SK-N-SH (cell line): ENCODE results near the gene CD59. TPM values are rescaled to one million over a fixed set of nuclear protein-coding genes. Genes with fewer than 3 reads are reported as not detected.

Experiments used
- CTCF ChIA-PET: fragments of 300-600, 350-600 bp; formaldehyde crosslinking; extraction: SDS; loops from one replicate; lab custom pipeline; 2021; lab: Yijun Ruan, JAX
- POLR2A ChIA-PET: fragments of 350-600 bp; sonication (Branson Sonifier 250); formaldehyde crosslinking; extraction: SDS; loops from one replicate; lab custom pipeline; 2020; ENCODE audit warnings: antibody characterized with exemption, inconsistent platforms; lab: Yijun Ruan, JAX
- DNase-seq: peaks from one replicate; pipeline ENCODE4 v3.0.0; 2012
- H2AFZ ChIP-seq: fragments of 200-600 bp; sonication (generic); 2 replicates; pipeline ENCODE4 v1.8.1; 2016; ENCODE audit warnings: antibody characterized with exemption, mild to moderate bottlenecking, low read depth
- H3F3A ChIP-seq: fragments of 200-600 bp; sonication (generic); replicated peaks from 2 replicates; pipeline ENCODE3; 2016; ENCODE audit warnings: antibody characterized with exemption, mild to moderate bottlenecking; ENCODE audit not compliant: insufficient read depth
- H3K27ac ChIP-seq, 2 experiments: fragments of 200-500 bp in 1 of 2; fragments of 200-600 bp in 1 of 2; sonication (Bioruptor generic) in 1 of 2; sonication (generic), shearing (Covaris generic) in 1 of 2; 2 replicates each; pipeline versions ENCODE4 v1.5.1 to v1.6.1; 2014 to 2016; ENCODE audit warnings: low read depth in 2 of 2, inconsistent platforms in 1 of 2, low read length in 1 of 2, mild to moderate bottlenecking in 1 of 2, mixed read lengths in 1 of 2
- H3K27me3 ChIP-seq: fragments of 200-600 bp; sonication (generic), shearing (Covaris generic); 2 replicates; pipeline ENCODE4 v1.6.1; 2016; ENCODE audit warnings: mixed run types; ENCODE audit not compliant: insufficient read depth
- H3K36me3 ChIP-seq, 2 experiments: fragments of 200-500 bp in 1 of 2; fragments of 200-600 bp in 1 of 2; sonication (Bioruptor generic) in 1 of 2; sonication (generic) in 1 of 2; replicated peaks in 1 of 2; 2 replicates each; pipeline versions ENCODE3 to v1.5.1; 2014 to 2016; ENCODE audit warnings: low read length in 1 of 2, mild to moderate bottlenecking in 1 of 2; ENCODE audit not compliant: insufficient read depth in 2 of 2, control insufficient read depth in 1 of 2
- H3K4me1 ChIP-seq, 2 experiments: fragments of 200-500 bp in 1 of 2; fragments of 200-600 bp in 1 of 2; sonication (Bioruptor generic) in 1 of 2; sonication (generic), shearing (Covaris generic) in 1 of 2; 2 replicates each; pipeline versions ENCODE4 v1.5.1 to v1.6.1; 2014 to 2016; ENCODE audit warnings: low read depth in 1 of 2, low read length in 1 of 2, mixed run types in 1 of 2; ENCODE audit not compliant: insufficient read depth in 2 of 2, control insufficient read depth in 1 of 2
- H3K4me2 ChIP-seq: fragments of 200-600 bp; sonication (generic), shearing (Covaris generic); 2 replicates; pipeline ENCODE4 v1.6.1; 2017; ENCODE audit warnings: mixed run types
- H3K4me3 ChIP-seq, 2 experiments: fragments of 200-500 bp in 1 of 2; fragments of 200-600 bp in 1 of 2; sonication (Bioruptor generic) in 1 of 2; sonication (generic), shearing (Covaris generic) in 1 of 2; 2 replicates each; pipeline versions ENCODE4 v1.5.1 to v1.8.1; 2014 to 2016; ENCODE audit warnings: low read depth in 2 of 2, inconsistent platforms in 1 of 2, low read length in 1 of 2, mild to moderate bottlenecking in 1 of 2, mixed read lengths in 1 of 2, moderate library complexity in 1 of 2
- H3K79me2 ChIP-seq: fragments of 200-600 bp; sonication (generic); 2 replicates; pipeline ENCODE4 v1.8.1; 2017; ENCODE audit warnings: mild to moderate bottlenecking; ENCODE audit not compliant: insufficient read depth
- H3K9ac ChIP-seq: fragments of 200-600 bp; sonication (generic); 2 replicates; pipeline ENCODE4 v1.6.1; 2017; ENCODE audit warnings: mixed run types
- H3K9me2 ChIP-seq: fragments of 200-600 bp; sonication (generic); 2 replicates; pipeline ENCODE4 v1.6.1; 2017; ENCODE audit warnings: mixed run types
- H3K9me3 ChIP-seq: fragments of 200-600 bp; sonication (generic); 2 replicates; pipeline ENCODE4 v1.6.1; 2017; ENCODE audit warnings: mixed run types, mild to moderate bottlenecking, moderate library complexity
- H4K20me1 ChIP-seq: fragments of 200-600 bp; sonication (generic); 2 replicates; pipeline ENCODE4 v1.6.1; 2017; ENCODE audit warnings: mild to moderate bottlenecking, mixed run types; ENCODE audit not compliant: insufficient read depth
- CHD2 ChIP-seq: fragments of 150-350 bp; IDR thresholded peaks from 2 replicates; pipeline ENCODE4 v1.6.1; 2018; ENCODE audit warnings: low read length; ENCODE audit not compliant: partially characterized antibody
- EP300 ChIP-seq, 2 experiments: IDR thresholded peaks; 2 replicates each; pipeline versions ENCODE4 v1.4.0 to v1.6.1; 2012; ENCODE audit warnings: borderline replicate concordance in 1 of 2, low read depth in 1 of 2, low read length in 1 of 2
- FOXM1 ChIP-seq: IDR thresholded peaks from 2 replicates; pipeline ENCODE4 v1.4.0; 2012; ENCODE audit warnings: low read depth, mild to moderate bottlenecking
- GATA2 ChIP-seq: sonication (generic); formaldehyde crosslinking; IDR thresholded peaks from 2 replicates; pipeline ENCODE4 v1.5.0; 2020; ENCODE audit warnings: mild to moderate bottlenecking, missing genetic modification reagents
- IRF3 ChIP-seq: fragments of 150-350 bp; IDR thresholded peaks from 2 replicates; pipeline ENCODE4 v1.6.1; 2016; ENCODE audit warnings: mild to moderate bottlenecking, low read depth, low read length
- MEF2A ChIP-seq: IDR thresholded peaks from 2 replicates; pipeline ENCODE4 v1.4.0; 2012; ENCODE audit warnings: low read depth, borderline replicate concordance
- NFIC ChIP-seq: IDR thresholded peaks from 2 replicates; pipeline ENCODE4 v1.4.0; 2012; ENCODE audit warnings: borderline replicate concordance
- PBX3 ChIP-seq: IDR thresholded peaks from 2 replicates; pipeline ENCODE4; 2012
- RFX5 ChIP-seq: IDR thresholded peaks from 2 replicates; pipeline ENCODE4 v1.6.1; 2012; ENCODE audit warnings: mild to moderate bottlenecking, improper control_type of control experiment, low read length
- SIN3A ChIP-seq: IDR thresholded peaks from 2 replicates; pipeline ENCODE4 v1.6.1; 2012; ENCODE audit warnings: low read depth, mild to moderate bottlenecking, low read length, moderate library complexity, borderline replicate concordance
- SMC3 ChIP-seq: IDR thresholded peaks from 2 replicates; pipeline ENCODE4 v1.6.1; 2012; ENCODE audit warnings: low read depth, low read length, improper control_type of control experiment
- TCF12 ChIP-seq: IDR thresholded peaks from 2 replicates; pipeline ENCODE4 v1.4.0; 2012
- YY1 ChIP-seq: IDR thresholded peaks from 2 replicates; pipeline ENCODE4 v1.4.0; 2012; ENCODE audit warnings: low read depth, mild to moderate bottlenecking
- ZBTB33 ChIP-seq: IDR thresholded peaks from 2 replicates; pipeline ENCODE4 v1.4.0; 2012; ENCODE audit warnings: low read depth, borderline replicate concordance
- WGBS: methylation state at CpG from one replicate; pipeline ENCODE4 v1.1.6; 2017; ENCODE audit warnings: low lambda C conversion rate; 5-methylcytosine and 5-hydroxymethylcytosine counted together
- polyA plus RNA-seq, 3 experiments: library from polyadenylated mRNA; depleted of rRNA; stranded (reverse); fragments of >200 nt; gene quantifications; 2 replicates each; pipeline ENCODE4 v1.2.3, GENCODE V29; 2012

The CD59 gene
- polyA plus RNA-seq, 1 of the 3 experiments (the other 2 are of a cell fraction) = 616 TPM

GRCh38 chr11:33668468-33668825 is 67.8 kb downstream of the CD59 start:
- no peak overlapping the region for H2AFZ ChIP-seq
- no peaks in the 10 kb centered on the region for H3K27me3 ChIP-seq
- ChIA-PET POLR2A (no interaction called here), CTCF (no interaction called here)
- H3K9me3 ChIP-seq = no peaks in the 10 kb centered on the region
- TF ChIP-seq SMC3 (no peak), CHD2 (no peak)
- peaks cover 25 to 49% of the 10 kb centered on the region in 2 experiments for H3K36me3 ChIP-seq
- peak overlapping the region in 1 of 2 experiments; percentile 88; a peak in 2 of 4 replicates for H3K27ac ChIP-seq
- peaks cover 37% of the 10 kb centered on the region for H3F3A ChIP-seq
- 89% methylated on average over 6 of the region's 6 CpGs for WGBS
- H3K4me1 ChIP-seq = peaks cover 0 to 37% of the 10 kb centered on the region in 2 experiments; a peak in 3 of 4 replicates
- peaks cover 7% of the 10 kb centered on the region; the same call in 1 of the 2 replicates for H3K79me2 ChIP-seq
- H3K4me3 ChIP-seq = no peak overlapping the region
- H3K9ac ChIP-seq = no peak overlapping the region
- H4K20me1 ChIP-seq = no peaks in the 10 kb centered on the region
- H3K9me2 ChIP-seq = no peaks in the 10 kb centered on the region
- no peak overlapping the region for H3K4me2 ChIP-seq
- DNase-seq = no peak

GRCh38 chr11:33667819-33668467 is 68.3 kb downstream of the CD59 start:
- DNase-seq = no peak
- ChIA-PET CTCF (no interaction called here), POLR2A (no interaction called here)
- H3K79me2 ChIP-seq = peaks cover 7% of the 10 kb centered on the region; the same call in 1 of the 2 replicates
- TF ChIP-seq NFIC = no peak
- TF ChIP-seq YY1 = no peak
- no peak for TF ChIP-seq IRF3
- no peak for TF ChIP-seq PBX3
- TF ChIP-seq FOXM1 = no peak
- no peak for TF ChIP-seq ZBTB33
- TF ChIP-seq MEF2A = no peak
- no peak for TF ChIP-seq RFX5
- no peak for TF ChIP-seq EP300 (IDR thresholded peaks at IDR 0.05; ENCODE audit: borderline replicate concordance in 1 of 2, low read depth in 1 of 2, low read length in 1 of 2)
- no peak for TF ChIP-seq GATA2
- no peak for TF ChIP-seq TCF12
- TF ChIP-seq SIN3A = no peak
- peaks cover 0 to 37% of the 10 kb centered on the region in 2 experiments; a peak in 3 of 4 replicates for H3K4me1 ChIP-seq
- no peak overlapping the region for H3K9ac ChIP-seq
- H3K9me3 ChIP-seq = no peaks in the 10 kb centered on the region
- no peak overlapping the region for H3K4me3 ChIP-seq
- H3F3A ChIP-seq = peaks cover 37% of the 10 kb centered on the region
- no peaks in the 10 kb centered on the region for H4K20me1 ChIP-seq
- H3K4me2 ChIP-seq = no peak overlapping the region
- H3K27me3 ChIP-seq = no peaks in the 10 kb centered on the region
- H3K36me3 ChIP-seq = peaks cover 27 to 46% of the 10 kb centered on the region in 2 experiments
- peak overlapping the region in 1 of 2 experiments; percentile 88; a peak in 2 of 4 replicates for H3K27ac ChIP-seq
- WGBS = 94% methylated on average over 16 of the region's 18 CpGs
- H3K9me2 ChIP-seq = no peaks in the 10 kb centered on the region
- no peak overlapping the region for H2AFZ ChIP-seq
